PC-3 (cell line): ENCODE results near the gene ADAM12.

Source experiments
- EZH2 ChIP-seq: fragments of 300-600 bp; sonication (generic); IDR thresholded peaks from one replicate; pipeline ENCODE4 v1.6.1; 2017; ENCODE audit warnings: antibody characterized with exemption, mild to moderate bottlenecking, low read length; ENCODE audit not compliant: unreplicated experiment
- EZH2phosphoT487 ChIP-seq: fragments of 300-600 bp; sonication (generic); IDR thresholded peaks from 2 replicates; pipeline ENCODE4 v1.6.1; 2018; ENCODE audit warnings: mild to moderate bottlenecking, antibody characterized with exemption, low read length, borderline replicate concordance
- TF ChIP-seq, protein P1 (sequence below): fragments of 300-600 bp; sonication (generic); conservative IDR thresholded peaks from 2 replicates; pipeline ENCODE4 v1.5.1; 2017; ENCODE audit warnings: antibody characterized with exemption, low read depth, mild to moderate bottlenecking, low read length

DNA sequence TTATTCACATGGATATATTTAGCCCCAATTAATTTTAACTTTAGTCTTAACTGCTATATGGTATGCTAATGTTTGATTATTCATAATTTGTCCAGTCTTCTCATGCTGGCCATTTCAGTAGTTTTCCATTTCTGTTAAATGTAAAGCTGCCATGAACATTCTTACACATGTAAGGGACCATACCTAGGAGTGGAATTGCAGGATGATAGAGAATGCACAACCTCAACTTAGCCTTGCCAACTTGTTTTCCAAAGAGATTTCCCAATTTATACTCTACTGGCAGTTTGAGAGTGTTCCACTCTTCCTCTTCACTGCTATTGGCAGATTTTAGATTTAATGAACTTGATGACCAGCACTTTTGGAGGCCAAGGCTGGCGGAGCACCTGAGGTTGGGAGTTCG, 423.7 kb downstream of the ADAM12 start:
- TF ChIP-seq, protein P1, sequence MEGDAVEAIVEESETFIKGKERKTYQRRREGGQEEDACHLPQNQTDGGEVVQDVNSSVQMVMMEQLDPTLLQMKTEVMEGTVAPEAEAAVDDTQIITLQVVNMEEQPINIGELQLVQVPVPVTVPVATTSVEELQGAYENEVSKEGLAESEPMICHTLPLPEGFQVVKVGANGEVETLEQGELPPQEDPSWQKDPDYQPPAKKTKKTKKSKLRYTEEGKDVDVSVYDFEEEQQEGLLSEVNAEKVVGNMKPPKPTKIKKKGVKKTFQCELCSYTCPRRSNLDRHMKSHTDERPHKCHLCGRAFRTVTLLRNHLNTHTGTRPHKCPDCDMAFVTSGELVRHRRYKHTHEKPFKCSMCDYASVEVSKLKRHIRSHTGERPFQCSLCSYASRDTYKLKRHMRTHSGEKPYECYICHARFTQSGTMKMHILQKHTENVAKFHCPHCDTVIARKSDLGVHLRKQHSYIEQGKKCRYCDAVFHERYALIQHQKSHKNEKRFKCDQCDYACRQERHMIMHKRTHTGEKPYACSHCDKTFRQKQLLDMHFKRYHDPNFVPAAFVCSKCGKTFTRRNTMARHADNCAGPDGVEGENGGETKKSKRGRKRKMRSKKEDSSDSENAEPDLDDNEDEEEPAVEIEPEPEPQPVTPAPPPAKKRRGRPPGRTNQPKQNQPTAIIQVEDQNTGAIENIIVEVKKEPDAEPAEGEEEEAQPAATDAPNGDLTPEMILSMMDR, result no peak
- TF ChIP-seq EZH2, result no peak
- TF ChIP-seq EZH2phosphoT487, result no peak
